NCI-H2171 treated with DMSO at 0.1 percent for 48 hours (cell line): Measurements from ENCODE around the gene LILRA2.
"Not testable (repeated sequence)": the region's sequence is repeated elsewhere in the genome, so short reads cannot be mapped to it uniquely, and the experiment has no call there.

Source experiments
- DNase-seq: peaks from one replicate; lab custom pipeline; 2025; lab: John Stamatoyannopoulos, UW

Gene LILRA2

DNA sequence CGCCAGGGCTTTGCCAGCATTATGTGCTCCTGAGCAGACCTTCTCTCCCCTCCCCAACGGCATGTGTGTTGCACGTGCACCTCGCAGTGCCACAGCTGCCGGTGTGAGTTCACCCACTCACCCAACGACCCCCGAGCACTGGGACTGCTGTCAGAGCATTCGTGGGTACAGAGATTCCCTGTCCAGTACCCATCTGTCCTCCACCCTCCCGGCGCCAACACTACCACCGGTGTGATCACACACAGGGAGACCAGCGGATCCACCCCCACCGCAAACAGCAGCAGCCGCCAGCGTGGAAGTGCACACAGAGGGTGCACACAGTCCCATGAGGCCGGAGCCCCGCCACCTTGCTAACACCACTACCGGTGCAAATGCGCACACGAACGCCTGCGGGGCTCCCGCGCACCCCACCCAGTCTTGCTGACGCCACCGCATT is 35.8 kb downstream of the LILRA2 start:
- no peak for DNase-seq

DNA sequence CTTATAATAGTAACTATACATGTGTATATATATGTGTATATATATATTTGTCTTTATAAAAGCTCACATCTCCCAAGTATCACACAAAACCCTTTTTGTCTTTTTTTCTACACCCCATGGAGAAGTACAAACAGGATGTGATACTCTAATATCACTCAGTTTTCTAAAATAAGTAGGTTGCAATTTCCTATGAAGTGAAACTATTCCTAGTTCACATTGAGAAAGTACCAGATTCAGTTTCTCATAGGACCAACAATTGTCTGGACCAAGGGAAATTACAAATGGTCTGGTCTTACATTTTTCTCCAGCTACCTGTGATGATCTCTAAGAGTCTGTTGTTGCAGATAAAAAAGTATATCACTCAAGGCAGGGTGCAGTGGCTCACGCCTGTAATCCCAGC is 38.8 kb downstream of the LILRA2 start:
- no peak for DNase-seq

DNA sequence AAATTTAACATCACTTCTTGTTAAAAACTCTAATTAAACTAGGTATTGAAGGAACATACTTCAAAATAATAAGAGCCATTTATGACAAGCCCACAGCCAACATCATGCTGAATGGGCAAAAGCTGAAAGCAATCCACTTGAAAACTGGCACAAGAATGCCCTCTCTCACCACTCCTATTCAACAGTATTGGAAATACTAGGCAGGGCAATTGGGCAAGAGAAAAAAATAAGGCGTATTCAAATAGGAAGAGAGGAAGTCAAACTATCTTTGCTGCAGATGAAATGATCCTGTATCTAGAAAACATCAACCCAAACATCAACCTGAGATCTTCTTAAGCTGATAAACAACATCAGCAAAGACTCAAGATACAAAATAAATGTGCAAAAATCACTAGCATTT is 41.1 kb downstream of the LILRA2 start:
- no peak for DNase-seq

DNA sequence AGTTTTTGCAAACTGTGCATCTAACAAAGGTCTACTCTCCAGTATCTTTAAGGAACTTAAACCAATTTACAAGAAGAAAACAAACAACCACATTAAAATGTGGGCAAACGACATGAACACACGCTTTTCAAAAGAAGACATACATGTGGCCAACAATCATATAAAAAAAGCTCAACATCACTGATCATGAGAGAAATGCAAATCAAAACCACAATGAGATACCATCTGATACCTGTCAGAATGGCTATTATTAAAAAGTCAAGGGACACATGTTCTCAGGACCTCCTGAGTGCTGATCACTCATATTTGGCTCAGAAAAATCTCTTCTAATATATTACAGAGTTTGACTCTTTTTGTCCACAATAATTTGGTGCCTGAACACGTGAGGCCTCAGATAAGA is 42.5 kb downstream of the LILRA2 start:
- DNase-seq = no peak

DNA sequence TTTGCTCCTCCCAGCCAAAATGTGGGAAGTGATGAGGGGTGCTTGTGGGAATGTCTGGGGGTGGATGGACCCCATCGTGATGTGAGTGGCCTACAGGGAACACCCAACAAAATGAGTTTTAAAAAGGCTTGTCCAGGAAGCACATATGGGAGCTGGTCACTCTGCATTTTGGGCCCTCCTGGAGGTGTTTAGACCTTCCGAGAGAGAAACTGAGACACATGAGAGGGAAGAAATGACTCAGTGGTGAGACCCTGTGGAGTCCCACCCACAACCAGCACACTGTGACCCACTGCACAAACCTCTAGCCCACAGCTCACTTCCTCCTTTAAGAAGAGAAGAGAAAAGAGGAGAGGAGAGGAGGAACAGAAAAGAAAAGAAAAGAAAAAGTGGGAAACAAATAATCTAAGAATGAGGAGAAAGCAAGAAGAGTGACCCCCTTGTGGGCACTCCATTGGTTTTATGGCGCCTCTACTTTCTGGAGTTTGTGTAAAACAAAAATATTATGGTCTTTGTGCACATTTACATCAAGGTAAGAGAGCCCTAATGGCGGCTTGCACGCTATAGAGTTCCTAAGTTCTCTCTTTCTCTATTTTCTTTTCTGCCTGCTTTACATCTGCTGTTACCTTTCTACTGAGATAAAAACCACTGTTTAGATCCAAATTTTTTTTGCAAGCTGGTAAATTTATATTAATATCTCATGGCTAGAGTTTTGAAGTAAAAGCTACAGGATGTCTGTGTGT is 43.4 kb downstream of the LILRA2 start:
- no peak for DNase-seq

DNA sequence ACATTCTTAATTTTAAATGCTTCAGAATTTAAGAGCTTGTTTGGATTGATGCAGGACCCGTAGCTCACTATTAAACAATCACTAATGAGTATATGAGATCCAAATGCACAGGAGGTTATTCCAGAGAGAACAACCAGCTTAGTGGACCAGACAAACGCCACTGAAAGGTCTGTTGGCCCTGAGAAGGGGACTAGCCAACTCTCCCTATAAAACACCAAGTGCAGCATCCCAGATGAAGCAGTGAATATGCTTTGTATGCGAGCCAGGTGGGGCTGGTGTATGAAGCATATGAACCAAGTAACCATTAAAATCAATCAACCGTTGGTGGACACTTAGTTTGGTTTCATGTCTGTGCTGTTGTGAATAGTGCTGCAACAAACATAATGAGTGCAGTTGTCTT is 46.9 kb downstream of the LILRA2 start:
- DNase-seq = no peak

DNA sequence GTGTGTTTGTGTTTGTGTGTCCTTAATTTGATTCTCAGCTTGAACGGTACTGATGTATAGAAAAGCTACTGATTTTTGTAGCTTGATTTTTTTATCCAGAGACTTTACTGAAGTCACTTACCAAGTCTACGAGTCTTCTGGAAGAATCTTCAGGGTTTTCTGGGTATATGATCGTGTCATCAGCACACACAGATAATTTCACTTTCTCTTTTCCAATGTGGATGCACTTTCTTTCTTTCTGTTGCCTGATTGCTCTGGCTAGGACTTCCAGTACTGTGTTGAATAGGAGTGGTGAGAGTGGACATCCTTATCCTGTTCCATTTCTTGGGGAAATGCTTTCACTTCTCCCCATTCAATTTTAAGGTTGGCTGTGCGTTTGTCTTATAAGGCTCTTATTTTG is 48.8 kb downstream of the LILRA2 start:
- no peak for DNase-seq

DNA sequence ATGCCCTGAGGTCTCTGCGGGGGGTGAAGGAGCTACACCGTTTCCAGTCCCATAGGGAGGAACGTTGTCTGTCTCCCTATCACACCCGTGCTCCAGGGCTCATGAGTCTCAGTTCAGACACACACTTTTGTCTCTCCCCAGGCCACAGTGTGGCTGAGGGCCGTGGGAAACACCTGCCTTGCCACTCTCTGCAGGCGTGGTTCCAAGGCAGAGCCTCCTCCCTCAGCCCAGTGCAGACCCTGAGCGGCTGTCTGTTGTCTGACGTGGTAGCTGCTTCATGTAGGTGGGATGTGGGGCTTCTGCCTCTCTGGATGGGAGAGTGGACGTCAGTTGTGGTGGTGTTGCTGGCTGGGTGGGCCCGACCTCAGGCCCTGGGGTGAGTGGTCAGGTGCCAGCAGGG is 50.6 kb downstream of the LILRA2 start:
- DNase-seq = not testable (repeated sequence)

DNA sequence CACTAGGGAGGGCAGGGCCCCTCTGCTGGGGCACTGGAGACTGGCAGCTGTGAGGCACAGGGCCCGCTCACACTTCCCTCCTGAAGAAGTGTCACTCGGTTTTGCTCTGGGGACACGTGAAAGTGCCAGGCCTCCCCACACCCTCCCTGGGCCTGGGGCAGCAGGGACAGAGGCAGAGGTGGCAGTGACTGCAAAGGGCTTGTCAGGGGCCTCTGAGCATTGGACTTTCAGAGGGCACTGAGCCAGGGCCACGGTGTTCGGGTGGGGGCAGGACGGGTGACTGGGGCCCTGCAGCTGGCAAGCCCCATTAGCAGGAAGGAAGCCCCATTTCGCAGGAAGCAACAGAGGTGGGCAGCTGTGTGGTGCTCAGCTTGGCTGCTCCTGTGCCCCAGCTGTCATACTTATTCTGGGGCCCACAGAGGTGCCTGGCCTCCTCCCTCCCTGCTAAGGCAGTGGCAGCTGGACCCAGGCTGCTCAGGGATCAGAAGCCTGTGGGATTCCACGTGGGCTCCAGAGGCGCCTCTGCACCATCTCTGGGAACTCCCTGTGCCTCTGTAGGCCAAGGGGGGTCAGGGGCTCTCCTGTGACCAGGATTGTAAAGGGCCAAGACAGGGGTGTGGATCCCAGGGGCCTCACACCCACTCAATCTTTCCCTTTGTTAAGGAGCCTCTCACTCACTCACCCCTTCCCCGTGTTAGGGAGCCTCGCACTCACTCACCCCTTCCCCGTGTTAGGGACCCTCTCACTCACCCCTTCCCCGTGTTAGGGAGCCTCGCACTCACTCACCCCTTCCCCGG is 51.5 kb downstream of the LILRA2 start:
- not testable (repeated sequence) for DNase-seq

DNA sequence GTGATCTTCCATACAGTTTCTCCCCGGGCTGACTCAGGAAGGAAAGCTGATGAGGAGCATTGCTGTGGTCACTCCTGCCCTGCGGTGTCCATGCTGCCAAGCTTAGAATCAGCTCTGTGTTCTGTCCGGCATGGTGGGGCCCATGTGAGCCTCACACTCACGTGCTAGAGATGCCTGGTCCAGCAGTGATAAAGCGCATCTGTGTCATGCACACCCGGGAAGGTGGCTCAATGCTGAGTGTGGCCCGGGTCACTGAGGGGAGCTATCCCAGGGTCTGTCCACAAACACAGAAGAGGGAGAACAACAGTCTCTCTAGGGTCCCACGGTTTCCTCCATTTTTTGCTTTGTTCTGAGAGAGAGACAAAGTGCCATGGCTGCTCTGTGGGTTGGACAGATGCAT is 53.2 kb downstream of the LILRA2 start:
- DNase-seq = no peak

DNA sequence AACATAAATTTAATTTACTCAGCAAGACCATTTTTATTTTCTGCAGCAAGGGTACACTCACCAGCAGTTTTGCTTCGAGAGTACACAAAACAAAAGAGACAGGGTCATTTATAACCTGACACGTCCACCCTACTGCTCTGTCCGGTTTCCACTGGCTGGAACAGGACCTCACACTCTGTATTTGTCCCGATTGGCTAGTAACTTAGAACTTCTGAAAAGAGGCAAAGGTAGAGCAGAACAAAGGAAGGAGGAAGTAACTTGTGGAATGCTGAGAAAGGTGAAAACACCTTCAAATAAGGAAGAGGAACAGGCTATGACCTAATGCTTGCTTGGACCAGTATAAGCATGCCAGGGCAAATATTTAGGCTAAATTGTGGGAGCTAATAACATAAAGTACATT is 54.3 kb downstream of the LILRA2 start:
- not testable (repeated sequence) for DNase-seq

DNA sequence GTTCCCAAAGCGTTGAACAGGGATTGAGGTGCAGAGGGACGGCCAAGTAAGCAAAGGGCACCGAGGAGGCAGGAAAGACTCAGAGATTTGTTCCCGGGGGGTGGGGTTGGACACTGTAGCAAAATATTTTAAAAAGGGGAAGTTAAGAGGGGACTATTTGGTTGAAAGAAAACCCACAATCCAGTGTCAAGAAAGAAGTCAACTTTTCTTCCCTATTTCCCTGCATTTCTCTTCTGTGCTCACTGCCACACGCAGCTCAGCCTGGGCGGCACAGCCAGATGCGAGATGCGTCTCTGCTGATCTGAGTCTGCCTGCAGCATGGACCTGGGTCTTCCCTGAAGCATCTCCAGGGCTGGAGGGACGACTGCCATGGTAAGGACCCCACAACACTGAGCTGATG is 56.7 kb downstream of the LILRA2 start, which contains the start of gene LILRB1:
Gene LILRB1, plus strand, starts transcription at position 223 of the 400 bp plus-strand sequence. CDS start 590 bp downstream, outside the sequence.
- not testable (repeated sequence) for DNase-seq

DNA sequence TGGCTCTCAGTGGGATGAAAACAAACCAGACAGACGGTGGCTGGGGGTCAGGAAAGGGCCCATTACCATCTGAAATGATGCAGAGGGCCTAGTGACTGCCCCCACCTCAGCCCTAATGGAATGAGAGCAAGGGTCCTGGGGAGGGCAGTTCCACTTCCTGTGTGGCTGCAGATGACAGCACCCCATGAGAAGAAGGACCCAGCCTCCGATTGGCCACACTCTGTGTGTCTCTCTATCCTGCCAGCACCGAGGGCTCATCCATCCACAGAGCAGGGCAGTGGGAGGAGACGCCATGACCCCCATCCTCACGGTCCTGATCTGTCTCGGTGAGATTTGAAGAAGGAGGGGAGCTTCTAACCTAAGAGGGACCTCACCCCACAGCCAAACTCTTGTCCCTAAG is 57.2 kb downstream of the LILRA2 start:
- no peak for DNase-seq

DNA sequence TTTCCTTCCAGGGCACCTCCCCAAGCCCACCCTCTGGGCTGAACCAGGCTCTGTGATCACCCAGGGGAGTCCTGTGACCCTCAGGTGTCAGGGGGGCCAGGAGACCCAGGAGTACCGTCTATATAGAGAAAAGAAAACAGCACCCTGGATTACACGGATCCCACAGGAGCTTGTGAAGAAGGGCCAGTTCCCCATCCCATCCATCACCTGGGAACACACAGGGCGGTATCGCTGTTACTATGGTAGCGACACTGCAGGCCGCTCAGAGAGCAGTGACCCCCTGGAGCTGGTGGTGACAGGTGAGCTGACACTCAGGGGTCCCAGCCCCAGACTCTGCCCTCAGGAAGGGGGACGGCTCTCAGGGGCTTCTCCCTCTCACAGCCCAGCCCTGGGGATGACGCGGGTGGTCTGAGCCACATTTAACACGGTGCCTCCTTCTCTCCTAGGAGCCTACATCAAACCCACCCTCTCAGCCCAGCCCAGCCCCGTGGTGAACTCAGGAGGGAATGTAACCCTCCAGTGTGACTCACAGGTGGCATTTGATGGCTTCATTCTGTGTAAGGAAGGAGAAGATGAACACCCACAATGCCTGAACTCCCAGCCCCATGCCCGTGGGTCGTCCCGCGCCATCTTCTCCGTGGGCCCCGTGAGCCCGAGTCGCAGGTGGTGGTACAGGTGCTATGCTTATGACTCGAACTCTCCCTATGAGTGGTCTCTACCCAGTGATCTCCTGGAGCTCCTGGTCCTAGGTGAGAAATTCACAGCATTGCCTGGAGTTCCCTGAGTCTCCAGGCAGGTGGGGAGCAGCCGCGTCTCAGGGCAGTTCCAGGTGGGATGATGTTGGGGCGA is 58.1 kb downstream of the LILRA2 start:
- DNase-seq = not testable (repeated sequence)

DNA sequence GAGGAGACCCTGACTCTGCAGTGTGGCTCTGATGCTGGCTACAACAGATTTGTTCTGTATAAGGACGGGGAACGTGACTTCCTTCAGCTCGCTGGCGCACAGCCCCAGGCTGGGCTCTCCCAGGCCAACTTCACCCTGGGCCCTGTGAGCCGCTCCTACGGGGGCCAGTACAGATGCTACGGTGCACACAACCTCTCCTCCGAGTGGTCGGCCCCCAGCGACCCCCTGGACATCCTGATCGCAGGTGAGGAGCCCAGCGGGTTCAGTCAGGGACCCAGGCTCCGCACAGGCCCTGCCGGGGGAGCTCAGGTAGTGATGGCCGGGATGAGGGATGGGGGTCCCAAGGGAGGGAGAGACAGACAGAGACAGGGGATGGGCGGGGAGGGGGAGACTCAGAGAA is 58.9 kb downstream of the LILRA2 start:
- DNase-seq = not testable (repeated sequence)

DNA sequence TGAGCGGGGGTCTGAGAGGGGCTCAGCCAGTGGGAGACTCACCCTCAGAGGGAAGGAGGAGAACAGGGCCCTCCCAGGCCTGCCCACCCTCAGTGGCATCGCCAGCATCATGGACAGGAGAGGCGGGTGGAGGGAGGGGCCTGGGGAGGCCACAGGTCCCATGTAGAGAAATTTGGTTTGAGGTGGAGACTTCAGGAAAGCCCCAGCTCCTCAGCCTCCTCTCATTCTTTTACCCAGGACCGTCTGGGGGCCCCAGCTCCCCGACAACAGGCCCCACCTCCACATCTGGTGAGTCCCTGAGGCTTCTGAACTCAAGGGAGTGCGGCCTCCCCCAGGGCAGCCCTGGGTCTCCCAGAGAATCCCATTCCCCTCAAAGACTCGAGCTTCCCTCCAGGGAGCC is 59.8 kb downstream of the LILRA2 start:
- DNase-seq = no peak

DNA sequence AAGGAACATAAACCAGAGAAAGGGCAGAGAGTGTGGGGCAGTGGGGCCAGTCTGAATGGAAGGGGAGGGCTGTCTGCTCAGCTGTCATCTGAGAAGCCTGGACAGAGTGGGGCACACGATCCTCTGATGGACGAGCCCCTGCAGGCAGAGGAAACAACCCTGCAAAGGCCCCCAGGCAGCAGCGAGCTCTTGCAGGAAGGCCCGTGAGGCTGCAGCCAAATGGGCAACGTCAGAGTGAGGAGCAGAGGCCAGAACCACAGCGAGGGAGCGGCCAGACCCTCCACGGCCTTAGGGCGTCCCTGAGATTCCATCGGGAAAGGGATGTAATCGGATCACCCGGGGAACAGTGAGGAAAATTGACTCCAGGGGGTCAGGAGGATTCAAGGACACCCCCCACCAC is 62.5 kb downstream of the LILRA2 start:
- DNase-seq = not testable (repeated sequence)

DNA sequence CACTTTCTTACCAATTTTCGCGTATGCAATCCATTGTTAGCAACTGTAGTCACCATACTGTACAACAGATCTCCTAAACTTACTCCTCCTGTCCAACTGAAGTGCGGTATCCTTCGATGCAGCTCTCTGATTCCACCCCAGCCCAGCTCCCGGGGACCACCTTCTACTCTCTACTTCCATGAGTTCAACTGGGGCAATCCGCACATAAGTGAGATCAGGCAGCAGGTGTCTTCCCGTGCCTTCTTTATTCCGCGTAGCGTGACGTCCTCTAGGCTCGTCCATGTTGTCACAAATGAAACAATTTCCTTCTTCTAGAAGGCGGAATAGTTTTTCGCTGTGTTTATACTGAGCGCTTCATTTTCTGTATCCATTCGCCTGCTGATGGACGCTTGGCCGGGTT is 65.1 kb downstream of the LILRA2 start:
- DNase-seq = no peak
